Breast epithelium (tissue), 4 donors: Measurements from ENCODE around the gene CCDC171. TPM values are rescaled to one million over a fixed set of nuclear protein-coding genes. Genes with fewer than 3 reads are reported as not detected.

Source experiments
- DNase-seq, 2 donors: peaks; one replicate each; pipeline ENCODE4 v3.0.0-alpha.2; 2019; ENCODE audit warnings: low spot score in 2 of 2
- H3K27ac ChIP-seq, 2 donors: fragments of 200-600 bp; sonication (generic) in 1 of 2; one replicate each; pipeline ENCODE4 v1.5.1; 2016 to 2019; ENCODE audit warnings: mild to moderate bottlenecking in 1 of 2
- H3K27me3 ChIP-seq, 2 donors: fragments of 200-600 bp; sonication (generic) in 1 of 2; one replicate each; pipeline versions ENCODE4 v1.5.1 to v1.6.0; 2017 to 2019; ENCODE audit warnings: control low read depth in 1 of 2, mild to moderate bottlenecking in 1 of 2
- H3K36me3 ChIP-seq: fragments of 200-600 bp; one replicate; pipeline ENCODE4 v1.5.1; 2019
- H3K4me1 ChIP-seq, 2 donors: fragments of 200-600 bp; sonication (generic); one replicate each; pipeline ENCODE4 v1.5.1; 2016 to 2019; ENCODE audit warnings: control low read depth in 1 of 2
- H3K4me3 ChIP-seq, 3 donors: fragments of 200-600 bp; sonication (generic); 1 replicate in 2 of 3; 2 replicates in 1 of 3; pipeline ENCODE4 v1.5.1; 2016 to 2019; ENCODE audit warnings: mild to moderate bottlenecking in 3 of 3, moderate library complexity in 2 of 3
- H3K9me3 ChIP-seq, 2 donors: fragments of 200-600 bp; sonication (generic) in 1 of 2; one replicate each; pipeline ENCODE4 v1.5.1; 2016 to 2019; ENCODE audit warnings: control low read depth in 1 of 2
- CTCF ChIP-seq, 3 donors: fragments of 450-650 bp; IDR thresholded peaks; one replicate each; pipeline ENCODE4 v1.5.1; 2016 to 2017; ENCODE audit warnings: antibody characterized with exemption in 3 of 3, mild to moderate bottlenecking in 3 of 3, moderate library complexity in 3 of 3
- POLR2A ChIP-seq: fragments of 450-650 bp; IDR thresholded peaks from one replicate; pipeline ENCODE4 v1.6.1; 2016; ENCODE audit warnings: antibody characterized with exemption, mild to moderate bottlenecking, moderate library complexity
- POLR2AphosphoS5 ChIP-seq, 3 donors: sonication (generic); formaldehyde crosslinking; IDR thresholded peaks; one replicate each; pipeline ENCODE4 v1.6.1; 2017; ENCODE audit warnings: antibody characterized with exemption in 3 of 3
- intact Hi-C: fragments of 100-400 bp; cut with DNase I; formaldehyde crosslinking; loops from one replicate; pipeline ENCODE4 v1.15.1; 2023; ENCODE audit warnings: low total_unique reads
- total RNA-seq, 3 donors: library from RNA; depleted of rRNA; stranded (reverse); fragments of >200 nt; gene quantifications; one replicate each; pipeline ENCODE4 v1.1.0, GENCODE V29; 2016

CCDC171 gene
- total RNA-seq, 3 donors from 2014 or later = 4.8 to 8.8 (median 5.6) TPM

GRCh38 chr9:15720861-15721260 lies 168.0 kb downstream of the CCDC171 start:
- intact Hi-C loops = no loop called here
- Histone ChIP-seq H3K9me3 (no peaks in the 10 kb centered on the region), H3K27ac (no peak overlapping the region), H3K4me3 (no peak overlapping the region), H3K36me3 (no peaks in the 10 kb centered on the region), H3K4me1 (no peaks in the 10 kb centered on the region), H3K27me3 (no peaks in the 10 kb centered on the region)
- no peak for TF ChIP-seq POLR2A
- no peak for TF ChIP-seq CTCF (IDR thresholded peaks at IDR 0.05)
- no peak for TF ChIP-seq POLR2AphosphoS5 (IDR thresholded peaks at IDR 0.05)
- no peak for DNase-seq

- Histone ChIP-seq H3K27me3 (no peaks in the 10 kb centered on the region), H3K9me3 (no peaks in the 10 kb centered on the region), H3K27ac (no peak overlapping the region), H3K4me1 (no peaks in the 10 kb centered on the region), H3K4me3 (no peak overlapping the region), H3K36me3 (no peaks in the 10 kb centered on the region)
- DNase-seq = no peak
- TF ChIP-seq POLR2AphosphoS5 (IDR thresholded peaks at IDR 0.05) (no peak), CTCF (IDR thresholded peaks at IDR 0.05) (no peak), POLR2A (no peak)
- intact Hi-C loops = no loop called here
Observed at GRCh38 chr9:15722888-15723287, 170.0 kb downstream of the CCDC171 start.

- H3K4me1 ChIP-seq = no peaks in the 10 kb centered on the region
- H3K27ac ChIP-seq = no peak overlapping the region
- H3K36me3 ChIP-seq = no peaks in the 10 kb centered on the region
- H3K9me3 ChIP-seq = no peaks in the 10 kb centered on the region
- no peak for TF ChIP-seq CTCF (IDR thresholded peaks at IDR 0.05)
- no peak for TF ChIP-seq POLR2A
- no peak for TF ChIP-seq POLR2AphosphoS5 (IDR thresholded peaks at IDR 0.05)
- H3K4me3 ChIP-seq = no peak overlapping the region
- H3K27me3 ChIP-seq = no peaks in the 10 kb centered on the region
- no peak for DNase-seq
- intact Hi-C loops = no loop called here
Observed at GRCh38 chr9:15724016-15724415, 171.2 kb downstream of the CCDC171 start.

GRCh38 chr9:15724612-15725011 lies 171.8 kb downstream of the CCDC171 start:
- TF ChIP-seq CTCF (IDR thresholded peaks at IDR 0.05) (no peak), POLR2A (no peak), POLR2AphosphoS5 (IDR thresholded peaks at IDR 0.05) (no peak)
- no peaks in the 10 kb centered on the region for H3K4me1 ChIP-seq
- DNase-seq = no peak
- no peak overlapping the region for H3K4me3 ChIP-seq
- H3K9me3 ChIP-seq = no peaks in the 10 kb centered on the region
- no peak overlapping the region for H3K27ac ChIP-seq
- H3K27me3 ChIP-seq = no peaks in the 10 kb centered on the region
- H3K36me3 ChIP-seq = no peaks in the 10 kb centered on the region
- intact Hi-C loops = no loop called here

- intact Hi-C loops = no loop called here
- H3K9me3 ChIP-seq = no peaks in the 10 kb centered on the region
Observed at GRCh38 chr9:15725953-15726352, 173.1 kb downstream of the CCDC171 start.

More at GRCh38 chr9:15725953-15726352, 173.1 kb downstream of the CCDC171 start:
- no peaks in the 10 kb centered on the region for H3K36me3 ChIP-seq
- no peak overlapping the region for H3K27ac ChIP-seq
- no peak overlapping the region for H3K4me3 ChIP-seq
- no peaks in the 10 kb centered on the region for H3K4me1 ChIP-seq
- no peak for DNase-seq
- no peak for TF ChIP-seq POLR2AphosphoS5 (IDR thresholded peaks at IDR 0.05)
- no peak for TF ChIP-seq POLR2A
- no peak for TF ChIP-seq CTCF (IDR thresholded peaks at IDR 0.05)
- no peaks in the 10 kb centered on the region for H3K27me3 ChIP-seq
